Type B pancreatic cell (in vitro differentiated cells): ENCODE results near the gene AQP2. TPM values are rescaled to one million over a fixed set of nuclear protein-coding genes. Genes with fewer than 3 reads are reported as not detected.

Experiments
- DNase-seq: peaks from one replicate; pipeline ENCODE4 v3.0.0; 2021; ENCODE audit warnings: mixed read lengths; ENCODE audit not compliant: unreplicated experiment; ENCODE audit errors: extremely low spot score
- H3K27ac Mint-ChIP-seq: 2 replicates; pipeline ENCODE4 v1.8.0; 2021; ENCODE audit warnings: mild to moderate bottlenecking, mixed read lengths
- H3K27me3 Mint-ChIP-seq: 2 replicates; pipeline ENCODE4 v1.8.0; 2021; ENCODE audit warnings: mixed read lengths
- H3K36me3 Mint-ChIP-seq: 2 replicates; pipeline ENCODE4 v1.8.0; 2021; ENCODE audit warnings: mixed read lengths
- H3K4me1 Mint-ChIP-seq: one replicate; pipeline ENCODE4 v1.8.0; 2021; ENCODE audit warnings: mixed read lengths; ENCODE audit not compliant: unreplicated experiment
- H3K4me3 Mint-ChIP-seq: 2 replicates; pipeline ENCODE4 v1.8.0; 2021; ENCODE audit warnings: mild to moderate bottlenecking, mixed read lengths
- H3K9me3 Mint-ChIP-seq: 2 replicates; pipeline ENCODE4 v1.8.0; 2021; ENCODE audit warnings: mixed read lengths
- total RNA-seq: library from RNA; stranded (reverse); gene quantifications from 2 replicates; pipeline ENCODE4 v1.2.1, GENCODE V29; 2021; ENCODE audit warnings: low replicate concordance
- TF ChIP-seq, protein P1 (sequence below): fragments of 200-600 bp; sonication (generic); conservative IDR thresholded peaks from 2 replicates; pipeline ENCODE4 v1.5.0; 2021; ENCODE audit warnings: antibody characterized with exemption, mild to moderate bottlenecking

Gene AQP2
- total RNA-seq, 1 donor from 2014 or later, result not detected

DNA sequence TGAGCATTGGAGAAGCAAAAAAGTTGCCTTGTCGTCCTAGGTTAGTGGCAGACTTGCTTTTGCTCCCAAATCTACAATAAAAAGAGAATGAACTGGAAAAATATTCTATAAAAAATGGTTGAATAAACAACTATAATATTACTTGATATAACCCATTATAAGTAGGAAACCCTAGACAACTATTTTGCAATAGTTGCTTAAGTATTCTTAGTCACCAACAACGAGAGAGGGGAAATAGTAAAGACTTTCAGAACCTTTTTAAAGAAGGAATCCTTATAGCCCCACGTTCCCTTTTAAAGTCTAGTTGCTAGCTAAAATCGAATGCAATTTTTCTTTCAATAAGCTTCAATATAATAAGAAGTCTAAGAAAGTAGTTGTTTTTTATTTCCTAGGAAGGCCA lies 39.7 kb downstream of the AQP2 start:
- Mint-ChIP-seq H3K9me3 (no peaks in the 10 kb centered on the region), H3K27me3 (no peaks in the 10 kb centered on the region), H3K27ac (no peak overlapping the region), H3K4me3 (no peak overlapping the region), H3K4me1 (peaks cover 6% of the 10 kb centered on the region), H3K36me3 (peaks cover 37% of the 10 kb centered on the region)
- DNase-seq, result no peak
- TF ChIP-seq, protein P1, sequence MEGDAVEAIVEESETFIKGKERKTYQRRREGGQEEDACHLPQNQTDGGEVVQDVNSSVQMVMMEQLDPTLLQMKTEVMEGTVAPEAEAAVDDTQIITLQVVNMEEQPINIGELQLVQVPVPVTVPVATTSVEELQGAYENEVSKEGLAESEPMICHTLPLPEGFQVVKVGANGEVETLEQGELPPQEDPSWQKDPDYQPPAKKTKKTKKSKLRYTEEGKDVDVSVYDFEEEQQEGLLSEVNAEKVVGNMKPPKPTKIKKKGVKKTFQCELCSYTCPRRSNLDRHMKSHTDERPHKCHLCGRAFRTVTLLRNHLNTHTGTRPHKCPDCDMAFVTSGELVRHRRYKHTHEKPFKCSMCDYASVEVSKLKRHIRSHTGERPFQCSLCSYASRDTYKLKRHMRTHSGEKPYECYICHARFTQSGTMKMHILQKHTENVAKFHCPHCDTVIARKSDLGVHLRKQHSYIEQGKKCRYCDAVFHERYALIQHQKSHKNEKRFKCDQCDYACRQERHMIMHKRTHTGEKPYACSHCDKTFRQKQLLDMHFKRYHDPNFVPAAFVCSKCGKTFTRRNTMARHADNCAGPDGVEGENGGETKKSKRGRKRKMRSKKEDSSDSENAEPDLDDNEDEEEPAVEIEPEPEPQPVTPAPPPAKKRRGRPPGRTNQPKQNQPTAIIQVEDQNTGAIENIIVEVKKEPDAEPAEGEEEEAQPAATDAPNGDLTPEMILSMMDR, result no peak

DNA sequence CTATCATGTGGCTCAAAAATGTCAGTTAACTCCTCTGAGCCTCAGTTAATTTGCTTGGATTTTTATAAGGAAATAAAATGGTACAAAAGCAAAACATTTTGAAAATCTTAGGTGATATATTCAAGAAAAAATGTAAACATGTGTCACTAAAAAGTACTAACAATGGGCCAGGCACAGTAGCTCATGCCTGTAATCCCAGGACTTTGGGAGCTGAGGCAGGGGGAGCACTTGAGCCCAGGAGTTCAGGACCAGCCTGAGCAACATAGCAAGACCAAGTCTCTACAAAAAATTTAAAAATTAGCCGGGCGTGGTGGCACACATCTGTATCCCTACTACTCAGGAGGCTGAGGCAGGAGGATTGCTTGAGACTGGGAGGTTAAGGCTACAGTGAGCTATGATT lies 47.9 kb downstream of the AQP2 start:
- TF ChIP-seq, protein P1, result no peak
- Mint-ChIP-seq H3K4me1 (no peaks in the 10 kb centered on the region), H3K27me3 (no peaks in the 10 kb centered on the region), H3K27ac (no peak overlapping the region), H3K36me3 (peaks cover 25% of the 10 kb centered on the region), H3K9me3 (no peaks in the 10 kb centered on the region), H3K4me3 (no peak overlapping the region)
- DNase-seq, result no peak

DNA sequence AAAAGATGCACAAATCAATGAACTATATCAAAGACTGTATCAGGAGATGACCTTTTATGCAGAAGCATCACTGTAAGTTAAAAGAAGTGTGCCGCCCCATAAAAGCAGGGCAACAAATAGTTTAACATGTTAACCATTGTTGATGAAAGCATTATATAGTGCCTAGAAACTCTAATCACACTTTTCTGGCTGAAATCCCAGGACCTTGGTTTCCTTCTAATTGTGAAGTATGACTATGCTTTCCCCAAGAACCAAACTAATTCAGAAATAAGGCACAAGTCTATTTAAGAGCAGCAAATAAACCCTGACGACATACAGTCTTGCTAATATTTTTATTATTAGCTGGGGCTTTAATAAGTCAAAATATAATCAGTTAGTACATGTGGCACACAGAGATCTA lies 53.1 kb downstream of the AQP2 start:
- Mint-ChIP-seq H3K4me1 (peaks cover 10% of the 10 kb centered on the region), H3K9me3 (no peaks in the 10 kb centered on the region), H3K27me3 (no peaks in the 10 kb centered on the region), H3K27ac (no peak overlapping the region), H3K4me3 (no peak overlapping the region), H3K36me3 (peaks cover 14% of the 10 kb centered on the region)
- no peak for DNase-seq
- TF ChIP-seq, protein P1, result no peak

DNA sequence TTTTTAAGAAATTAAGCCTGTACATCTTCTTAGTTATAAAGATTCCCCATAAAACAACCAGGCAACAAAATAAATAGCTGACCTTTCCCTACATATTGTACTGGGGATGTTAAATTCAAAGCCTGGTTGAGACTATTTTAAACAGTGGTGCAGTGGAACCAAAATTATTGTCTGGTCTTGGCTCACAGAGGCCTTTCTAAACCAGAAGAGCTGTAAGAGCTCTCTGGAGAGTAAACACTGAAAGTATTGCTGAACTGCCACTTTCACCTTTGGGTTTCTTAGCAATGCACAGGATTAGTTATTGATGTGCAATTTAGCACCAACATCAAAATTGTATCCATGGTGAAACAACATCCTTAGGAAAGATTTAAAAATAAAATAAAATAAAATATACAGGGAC lies 54.2 kb downstream of the AQP2 start:
- no peak for DNase-seq
- no peak overlapping the region for H3K27ac Mint-ChIP-seq
- no peaks in the 10 kb centered on the region for H3K9me3 Mint-ChIP-seq
- TF ChIP-seq, protein P1, result no peak
- no peaks in the 10 kb centered on the region for H3K27me3 Mint-ChIP-seq
- H3K4me3 Mint-ChIP-seq, result no peak overlapping the region
- H3K4me1 Mint-ChIP-seq, result peaks cover 10% of the 10 kb centered on the region
- H3K36me3 Mint-ChIP-seq, result peaks cover 13% of the 10 kb centered on the region

DNA sequence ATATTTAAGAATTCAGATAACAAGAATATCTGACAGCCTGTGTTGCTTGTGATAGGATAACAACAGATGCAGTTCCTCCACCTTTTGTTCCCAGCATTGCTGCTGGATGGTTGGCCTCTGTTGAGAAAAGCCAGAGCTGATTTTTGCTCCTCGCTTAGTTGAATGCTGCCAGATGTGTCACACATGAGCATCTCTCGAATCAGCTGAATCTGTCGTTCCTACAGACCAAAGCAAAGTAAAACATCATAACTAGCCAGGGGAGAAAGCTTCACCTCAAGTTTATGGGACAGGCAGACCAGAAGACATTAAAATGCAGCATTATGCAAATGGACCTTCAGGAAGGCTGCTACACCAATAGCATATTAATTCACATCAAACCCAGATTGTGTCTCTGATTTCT lies 54.6 kb downstream of the AQP2 start:
- Mint-ChIP-seq H3K4me3 (no peak overlapping the region), H3K4me1 (peaks cover 10% of the 10 kb centered on the region), H3K9me3 (no peaks in the 10 kb centered on the region), H3K27me3 (no peaks in the 10 kb centered on the region), H3K27ac (no peak overlapping the region), H3K36me3 (peaks cover 15% of the 10 kb centered on the region)
- TF ChIP-seq, protein P1, result no peak
- DNase-seq, result no peak

DNA sequence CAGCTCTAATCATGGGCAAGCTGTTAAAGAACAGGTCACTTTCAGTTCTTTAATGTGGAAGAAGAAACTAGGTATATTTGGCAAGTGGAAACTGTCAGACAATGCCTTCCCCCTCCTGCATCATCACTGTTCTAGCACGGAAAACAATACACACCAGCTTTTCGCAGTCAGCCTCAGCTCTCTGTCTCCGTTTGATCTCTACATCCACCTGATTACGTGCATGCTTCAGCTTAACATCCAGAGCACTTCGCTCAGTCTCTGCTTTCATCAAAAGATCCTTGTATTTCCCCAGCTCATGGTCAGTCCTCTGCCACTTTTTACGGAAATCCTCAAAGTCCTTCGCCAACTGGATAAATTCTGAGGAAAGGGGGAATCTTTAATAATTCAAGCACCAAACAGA lies 55.7 kb downstream of the AQP2 start:
- H3K27ac Mint-ChIP-seq, result no peak overlapping the region
- TF ChIP-seq, protein P1, result no peak
- no peak overlapping the region for H3K4me3 Mint-ChIP-seq
- H3K36me3 Mint-ChIP-seq, result peaks cover 10% of the 10 kb centered on the region
- H3K9me3 Mint-ChIP-seq, result no peaks in the 10 kb centered on the region
- no peak for DNase-seq
- no peaks in the 10 kb centered on the region for H3K27me3 Mint-ChIP-seq
- H3K4me1 Mint-ChIP-seq, result peaks cover 10% of the 10 kb centered on the region
